Prostate gland (tissue), 2 donors: ENCODE data around the gene RBFOX1. TPM values are rescaled to one million over a fixed set of nuclear protein-coding genes. Genes with fewer than 3 reads are reported as not detected.

ENCODE experiments used
- DNase-seq: peaks from one replicate; pipeline ENCODE4 v3.0.0-alpha.2; 2019; ENCODE audit warnings: low spot score
- H3K27ac ChIP-seq, 2 donors: fragments of 200-600 bp; sonication (generic); 2 replicates each; pipeline ENCODE4 v1.5.1; 2017 to 2019
- H3K27me3 ChIP-seq: fragments of 200-600 bp; sonication (generic); replicated peaks from 2 replicates; pipeline ENCODE4 v1.5.1; 2019; ENCODE audit not compliant: insufficient read depth
- H3K36me3 ChIP-seq, 2 donors: fragments of 200-600 bp; sonication (generic); 1 replicate in 1 of 2; 2 replicates in 1 of 2; pipeline versions ENCODE4 v1.5.1 to v1.8.1; 2017 to 2019
- H3K4me1 ChIP-seq: fragments of 200-600 bp; sonication (generic); replicated peaks from 2 replicates; pipeline ENCODE4 v1.5.1; 2019
- H3K4me3 ChIP-seq, 2 donors: fragments of 200-600 bp; sonication (generic); 2 replicates each; pipeline ENCODE4 v1.5.1; 2017 to 2019
- H3K9me3 ChIP-seq: fragments of 200-600 bp; sonication (generic); 2 replicates; pipeline ENCODE4 v1.5.1; 2017
- POLR2A ChIP-seq: fragments of 450-650 bp; IDR thresholded peaks from one replicate; pipeline ENCODE4 v1.6.1; 2016; ENCODE audit warnings: antibody characterized with exemption, mild to moderate bottlenecking
- POLR2AphosphoS5 ChIP-seq: sonication (generic); formaldehyde crosslinking; IDR thresholded peaks from one replicate; pipeline ENCODE4 v1.6.1; 2017; ENCODE audit warnings: antibody characterized with exemption
- WGBS: methylation state at CpG from one replicate; pipeline ENCODE4 v1.1.5; 2018; 5-methylcytosine and 5-hydroxymethylcytosine counted together
- intact Hi-C: fragments of 100-400 bp; cut with DNase I; formaldehyde crosslinking; loops from one replicate; pipeline ENCODE4 v1.14.2; 2022
- total RNA-seq, 2 donors: library from RNA; depleted of rRNA; stranded (reverse); fragments of >200 nt; gene quantifications; one replicate each; pipeline ENCODE4 v1.1.0, GENCODE V29; 2016
- TF ChIP-seq, protein P1 (sequence below), 4 experiments: fragments of 200-600 bp in 2 of 4; fragments of 450-650 bp in 2 of 4; sonication (generic) in 2 of 4; IDR thresholded peaks; 1 replicate in 3 of 4; 2 replicates in 1 of 4; pipeline ENCODE4 v1.5.1; 2016 to 2019; ENCODE audit warnings: antibody characterized with exemption in 4 of 4, mild to moderate bottlenecking in 2 of 4, moderate library complexity in 2 of 4

The RBFOX1 gene
- total RNA-seq, 2 donors from 2014 or later: 1.3 to 1.5 TPM

DNA sequence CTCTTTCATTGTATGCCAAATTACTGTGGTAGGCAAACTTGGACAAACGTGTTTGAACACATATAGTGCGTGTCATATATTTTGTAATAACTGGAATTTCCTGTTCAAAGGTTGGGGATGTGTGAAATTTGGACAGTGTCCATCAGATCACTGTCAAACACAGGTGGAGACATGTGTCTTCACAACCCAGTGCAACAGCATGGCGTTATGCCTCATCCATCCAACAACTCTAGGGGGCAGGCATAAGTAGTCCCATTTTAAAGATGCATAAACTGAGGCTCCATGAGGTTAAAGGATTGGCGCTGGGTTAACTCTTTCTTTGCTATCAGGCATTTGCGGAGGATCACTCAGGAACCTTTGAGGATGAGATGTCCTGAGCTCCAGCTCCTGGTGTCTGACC lies 103.7 kb downstream of the RBFOX1 start:
- Histone ChIP-seq H3K4me3 (no peak overlapping the region), H3K36me3 (no peaks in the 10 kb centered on the region), H3K27me3 (no peaks in the 10 kb centered on the region), H3K4me1 (no peaks in the 10 kb centered on the region), H3K9me3 (no peaks in the 10 kb centered on the region), H3K27ac (no peak overlapping the region)
- DNase-seq: no peak
- 62% methylated on average over 5 of the region's 5 CpGs for WGBS
- intact Hi-C loops: no loop called here
- TF ChIP-seq, protein P1, sequence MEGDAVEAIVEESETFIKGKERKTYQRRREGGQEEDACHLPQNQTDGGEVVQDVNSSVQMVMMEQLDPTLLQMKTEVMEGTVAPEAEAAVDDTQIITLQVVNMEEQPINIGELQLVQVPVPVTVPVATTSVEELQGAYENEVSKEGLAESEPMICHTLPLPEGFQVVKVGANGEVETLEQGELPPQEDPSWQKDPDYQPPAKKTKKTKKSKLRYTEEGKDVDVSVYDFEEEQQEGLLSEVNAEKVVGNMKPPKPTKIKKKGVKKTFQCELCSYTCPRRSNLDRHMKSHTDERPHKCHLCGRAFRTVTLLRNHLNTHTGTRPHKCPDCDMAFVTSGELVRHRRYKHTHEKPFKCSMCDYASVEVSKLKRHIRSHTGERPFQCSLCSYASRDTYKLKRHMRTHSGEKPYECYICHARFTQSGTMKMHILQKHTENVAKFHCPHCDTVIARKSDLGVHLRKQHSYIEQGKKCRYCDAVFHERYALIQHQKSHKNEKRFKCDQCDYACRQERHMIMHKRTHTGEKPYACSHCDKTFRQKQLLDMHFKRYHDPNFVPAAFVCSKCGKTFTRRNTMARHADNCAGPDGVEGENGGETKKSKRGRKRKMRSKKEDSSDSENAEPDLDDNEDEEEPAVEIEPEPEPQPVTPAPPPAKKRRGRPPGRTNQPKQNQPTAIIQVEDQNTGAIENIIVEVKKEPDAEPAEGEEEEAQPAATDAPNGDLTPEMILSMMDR (IDR thresholded peaks at IDR 0.05): no peak
- no peak for TF ChIP-seq POLR2A
- no peak for TF ChIP-seq POLR2AphosphoS5

DNA sequence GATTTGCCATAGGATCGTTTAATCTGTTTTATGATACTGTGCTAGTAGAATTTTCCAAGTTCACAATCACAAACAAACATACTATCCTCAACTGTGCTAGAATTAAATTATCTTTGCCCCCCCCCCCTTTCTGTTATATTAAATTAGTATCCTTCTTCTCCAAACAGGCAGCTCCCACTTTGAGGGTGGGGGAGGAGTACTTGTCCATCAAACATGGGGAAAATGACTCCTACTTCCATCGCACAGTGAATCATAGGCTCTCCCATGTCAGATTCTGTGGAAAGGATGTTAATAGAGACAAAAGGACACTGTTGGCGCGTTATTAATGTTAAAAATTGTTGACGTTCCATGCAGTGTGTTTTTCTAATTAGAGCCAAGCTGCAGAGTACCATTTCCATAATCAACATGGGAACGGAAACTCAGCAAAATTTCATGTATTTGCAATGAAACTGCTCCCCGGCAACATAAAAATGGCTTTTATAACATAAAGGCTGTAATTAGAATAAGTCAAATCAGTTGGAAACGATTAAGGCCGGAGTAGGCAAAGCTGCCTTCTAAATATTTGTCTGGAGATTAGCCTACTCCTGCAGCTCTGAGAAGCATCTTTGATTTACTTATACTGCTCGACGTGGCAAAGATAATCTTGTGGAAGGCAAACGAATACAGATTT lies 104.6 kb downstream of the RBFOX1 start:
- 76% methylated on average over 12 of the region's 12 CpGs for WGBS
- no peaks in the 10 kb centered on the region for H3K9me3 ChIP-seq
- H3K4me3 ChIP-seq: no peak overlapping the region
- no peak overlapping the region for H3K27ac ChIP-seq
- DNase-seq: no peak
- H3K27me3 ChIP-seq: no peaks in the 10 kb centered on the region
- intact Hi-C loops: no loop called here
- no peaks in the 10 kb centered on the region for H3K4me1 ChIP-seq
- no peak for TF ChIP-seq POLR2A
- H3K36me3 ChIP-seq: no peaks in the 10 kb centered on the region

DNA sequence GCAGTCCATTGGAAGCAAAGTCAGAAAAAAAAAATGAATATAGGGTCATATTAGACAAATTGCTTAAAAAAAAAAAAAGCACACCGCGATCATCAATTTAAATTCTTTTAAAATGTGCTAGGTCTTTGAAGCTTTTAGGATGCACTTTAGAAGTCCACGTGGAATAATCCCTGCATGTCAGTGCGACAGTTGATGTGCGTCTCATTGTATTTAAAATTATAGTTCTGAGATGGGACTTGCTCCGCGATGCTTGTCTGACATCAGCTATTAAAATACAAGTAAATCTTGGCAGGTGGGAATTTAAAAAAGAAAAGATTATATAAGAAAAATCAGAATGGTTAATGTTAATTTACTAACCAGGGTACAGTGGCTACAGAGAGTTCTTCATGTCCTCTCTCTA lies 105.2 kb downstream of the RBFOX1 start:
- H3K36me3 ChIP-seq: no peaks in the 10 kb centered on the region
- H3K4me3 ChIP-seq: no peak overlapping the region
- TF ChIP-seq, protein P1 (IDR thresholded peaks at IDR 0.05): no peak
- TF ChIP-seq POLR2A (no peak), POLR2AphosphoS5 (no peak)
- intact Hi-C loops: no loop called here
- WGBS: 83% methylated on average over 7 of the region's 7 CpGs
- H3K27ac ChIP-seq: no peak overlapping the region
- no peak for DNase-seq
- no peaks in the 10 kb centered on the region for H3K9me3 ChIP-seq
- no peaks in the 10 kb centered on the region for H3K4me1 ChIP-seq
- H3K27me3 ChIP-seq: no peaks in the 10 kb centered on the region

DNA sequence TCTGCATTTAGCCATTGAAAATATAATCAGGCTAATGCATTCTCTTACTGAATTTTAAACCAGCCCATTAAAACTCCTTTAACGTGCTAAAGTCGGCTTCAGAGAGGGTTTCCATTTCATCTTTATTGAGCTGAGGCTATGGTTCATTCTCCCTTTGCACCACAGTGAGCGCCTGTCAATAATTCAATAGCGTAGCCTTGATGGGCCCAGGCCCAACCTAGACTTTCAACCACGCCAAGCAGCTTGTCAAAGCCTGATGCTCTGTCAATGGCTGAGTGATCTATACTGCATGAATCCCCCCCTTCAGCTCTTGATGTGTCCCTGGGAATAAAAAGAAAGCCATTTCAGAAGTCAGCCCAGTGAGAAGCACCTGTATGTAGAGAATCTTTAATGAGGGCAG lies 106.0 kb downstream of the RBFOX1 start:
- Histone ChIP-seq H3K36me3 (no peaks in the 10 kb centered on the region), H3K4me3 (no peak overlapping the region), H3K4me1 (no peaks in the 10 kb centered on the region), H3K27me3 (no peaks in the 10 kb centered on the region), H3K27ac (no peak overlapping the region), H3K9me3 (no peaks in the 10 kb centered on the region)
- intact Hi-C loops: no loop called here
- TF ChIP-seq, protein P1 (IDR thresholded peaks at IDR 0.05): no peak
- TF ChIP-seq POLR2AphosphoS5 (no peak), POLR2A (no peak)
- no peak for DNase-seq
- WGBS: 85% methylated on average over 5 of the region's 5 CpGs

DNA sequence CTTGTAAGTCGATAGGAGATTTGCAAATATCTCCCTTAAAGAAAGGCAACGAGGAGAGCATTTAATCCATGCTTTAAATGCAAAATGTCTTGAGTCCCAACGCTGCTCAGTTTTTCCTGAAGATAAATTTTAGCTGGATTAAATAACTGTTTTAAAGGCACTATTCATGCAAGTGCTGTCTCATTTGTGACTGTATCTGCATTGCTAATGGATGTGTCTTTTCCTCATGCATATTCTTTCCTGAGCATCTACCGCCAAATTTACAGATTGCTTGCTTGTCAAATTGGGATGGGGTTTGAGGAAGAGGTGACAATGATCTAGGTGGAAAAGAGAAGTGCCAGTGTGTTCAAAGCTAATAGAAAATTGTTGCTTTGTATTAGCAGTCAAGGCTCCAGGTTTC lies 106.9 kb downstream of the RBFOX1 start:
- H3K9me3 ChIP-seq: no peaks in the 10 kb centered on the region
- H3K27ac ChIP-seq: no peak overlapping the region
- H3K4me1 ChIP-seq: no peaks in the 10 kb centered on the region
- no peak overlapping the region for H3K4me3 ChIP-seq
- WGBS: 72% methylated on average over 4 of the region's 4 CpGs
- intact Hi-C loops: no loop called here
- TF ChIP-seq POLR2A (no peak), POLR2AphosphoS5 (no peak)
- TF ChIP-seq, protein P1 (IDR thresholded peaks at IDR 0.05): no peak
- no peaks in the 10 kb centered on the region for H3K36me3 ChIP-seq
- no peaks in the 10 kb centered on the region for H3K27me3 ChIP-seq
- no peak for DNase-seq
